Effector memory CD8-positive, alpha-beta T cell (primary cell): ENCODE results near the gene RAI2.

ENCODE experiments used
- ATAC-seq: fragments of 150-1000 bp; cut with Tn5 transposase; replicated peaks from 2 replicates; pipeline ENCODE4 v1.10.0; 2021; ENCODE audit warnings: mild to moderate bottlenecking, moderate library complexity
- DNase-seq, 3 experiments: peaks; one replicate each; pipeline ENCODE4 v3.0.0; 2021
- H3K27ac Mint-ChIP-seq, 2 donors: one replicate each; pipeline ENCODE4 v1.8.0; 2022; ENCODE audit warnings: mild to moderate bottlenecking in 2 of 2, mixed read lengths in 2 of 2, moderate library complexity in 2 of 2
- H3K27me3 Mint-ChIP-seq, 2 donors: one replicate each; pipeline ENCODE4 v1.8.0; 2022; ENCODE audit warnings: mixed read lengths in 2 of 2
- H3K36me3 Mint-ChIP-seq: one replicate; pipeline ENCODE4 v1.8.0; 2022; ENCODE audit warnings: mild to moderate bottlenecking, moderate library complexity, mixed read lengths; ENCODE audit not compliant: insufficient read depth
- H3K4me1 Mint-ChIP-seq, 2 donors: one replicate each; pipeline ENCODE4 v1.8.0; 2022; ENCODE audit warnings: low read depth in 2 of 2, mixed read lengths in 2 of 2
- H3K4me3 Mint-ChIP-seq, 2 donors: one replicate each; pipeline ENCODE4 v1.8.0; 2022; ENCODE audit warnings: mild to moderate bottlenecking in 2 of 2, mixed read lengths in 2 of 2, moderate library complexity in 2 of 2
- H3K9me3 Mint-ChIP-seq, 2 donors: one replicate each; pipeline ENCODE4 v1.8.0; 2022; ENCODE audit warnings: mixed read lengths in 2 of 2

Gene RAI2

GRCh38 chrX:17818726-17819125 is 42.4 kb downstream of the RAI2 start:
- no peaks in the 10 kb centered on the region for H3K9me3 Mint-ChIP-seq
- no peak for DNase-seq
- H3K4me1 Mint-ChIP-seq, result no peaks in the 10 kb centered on the region

GRCh38 chrX:17817251-17817650 is 43.8 kb downstream of the RAI2 start:
- H3K4me1 Mint-ChIP-seq, result no peaks in the 10 kb centered on the region
- H3K4me3 Mint-ChIP-seq, result no peak overlapping the region
- H3K27ac Mint-ChIP-seq, result no peak overlapping the region
- ATAC-seq, result no peak
- H3K27me3 Mint-ChIP-seq, result no peaks in the 10 kb centered on the region
- no peaks in the 10 kb centered on the region for H3K9me3 Mint-ChIP-seq
- DNase-seq, result no peak
- H3K36me3 Mint-ChIP-seq, result no peaks in the 10 kb centered on the region

More at GRCh38 chrX:17818726-17819125, 42.4 kb downstream of the RAI2 start:
- Mint-ChIP-seq H3K27ac (no peak overlapping the region), H3K4me3 (no peak overlapping the region), H3K27me3 (no peaks in the 10 kb centered on the region), H3K36me3 (no peaks in the 10 kb centered on the region)
- no peak for ATAC-seq

DNA sequence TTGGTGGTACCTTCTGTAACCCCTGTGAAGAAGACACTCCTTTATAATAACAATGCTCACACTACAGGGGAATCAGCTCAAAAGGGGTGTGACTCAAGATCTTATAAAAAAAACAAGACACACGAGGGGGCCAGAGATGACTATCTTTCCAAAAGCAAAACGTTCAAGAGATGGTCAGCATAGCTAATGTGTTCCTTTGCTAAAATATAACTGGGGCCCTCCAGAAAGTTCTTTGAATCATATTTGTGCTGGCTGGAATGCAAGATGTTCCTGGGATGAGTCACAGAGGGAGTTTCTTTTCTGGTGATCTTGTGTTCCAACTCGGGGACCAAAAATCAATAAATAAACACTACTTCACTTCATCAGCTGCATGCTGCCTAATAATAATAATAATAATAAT is 46.5 kb downstream of the RAI2 start:
- no peaks in the 10 kb centered on the region for H3K36me3 Mint-ChIP-seq
- DNase-seq (no peak), ATAC-seq (no peak)
- H3K27ac Mint-ChIP-seq, result no peak overlapping the region
- no peak overlapping the region for H3K4me3 Mint-ChIP-seq
- H3K27me3 Mint-ChIP-seq, result no peaks in the 10 kb centered on the region
- no peaks in the 10 kb centered on the region for H3K4me1 Mint-ChIP-seq
- H3K9me3 Mint-ChIP-seq, result no peaks in the 10 kb centered on the region

GRCh38 chrX:17814059-17814458 is 47.0 kb downstream of the RAI2 start:
- H3K27ac Mint-ChIP-seq, result no peak overlapping the region
- no peak for DNase-seq
- H3K36me3 Mint-ChIP-seq, result no peaks in the 10 kb centered on the region
- ATAC-seq, result no peak
- H3K27me3 Mint-ChIP-seq, result no peaks in the 10 kb centered on the region
- no peak overlapping the region for H3K4me3 Mint-ChIP-seq
- H3K9me3 Mint-ChIP-seq, result no peaks in the 10 kb centered on the region
- H3K4me1 Mint-ChIP-seq, result no peaks in the 10 kb centered on the region

GRCh38 chrX:17813277-17813676 is 47.8 kb downstream of the RAI2 start:
- H3K4me3 Mint-ChIP-seq, result no peak overlapping the region
- no peak overlapping the region for H3K27ac Mint-ChIP-seq
- no peaks in the 10 kb centered on the region for H3K36me3 Mint-ChIP-seq
- H3K27me3 Mint-ChIP-seq, result no peaks in the 10 kb centered on the region
- H3K9me3 Mint-ChIP-seq, result no peaks in the 10 kb centered on the region
- ATAC-seq (no peak), DNase-seq (no peak)
- no peaks in the 10 kb centered on the region for H3K4me1 Mint-ChIP-seq

GRCh38 chrX:17812763-17813162 is 48.3 kb downstream of the RAI2 start:
- no peaks in the 10 kb centered on the region for H3K36me3 Mint-ChIP-seq
- H3K4me3 Mint-ChIP-seq, result no peak overlapping the region
- ATAC-seq, result no peak
- no peak overlapping the region for H3K27ac Mint-ChIP-seq
- DNase-seq, result no peak
- H3K9me3 Mint-ChIP-seq, result no peaks in the 10 kb centered on the region
- H3K27me3 Mint-ChIP-seq, result no peaks in the 10 kb centered on the region
- no peaks in the 10 kb centered on the region for H3K4me1 Mint-ChIP-seq

DNA sequence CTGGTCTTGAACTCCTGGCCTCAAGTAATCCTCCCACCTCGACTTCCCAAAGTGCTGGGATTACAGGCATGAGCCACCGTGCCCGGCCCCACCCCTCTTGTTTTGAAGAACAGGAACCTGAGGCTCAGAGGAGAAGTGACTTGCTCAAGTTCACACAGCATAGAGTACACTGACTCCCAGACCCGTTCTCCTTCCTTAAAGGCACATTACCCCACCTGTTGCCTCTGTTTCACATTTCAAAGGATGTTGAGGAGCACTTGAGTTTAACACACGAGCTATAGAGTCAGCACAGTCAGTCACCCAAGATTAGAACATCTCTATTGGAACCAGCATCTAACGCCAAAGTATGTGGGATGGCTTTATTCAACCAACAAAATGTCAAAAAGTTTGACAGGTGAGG is 51.1 kb downstream of the RAI2 start:
- Mint-ChIP-seq H3K27me3 (no peaks in the 10 kb centered on the region), H3K4me3 (no peak overlapping the region), H3K27ac (no peak overlapping the region), H3K9me3 (no peaks in the 10 kb centered on the region), H3K36me3 (no peaks in the 10 kb centered on the region), H3K4me1 (no peaks in the 10 kb centered on the region)
- ATAC-seq, result no peak
- DNase-seq, result no peak

DNA sequence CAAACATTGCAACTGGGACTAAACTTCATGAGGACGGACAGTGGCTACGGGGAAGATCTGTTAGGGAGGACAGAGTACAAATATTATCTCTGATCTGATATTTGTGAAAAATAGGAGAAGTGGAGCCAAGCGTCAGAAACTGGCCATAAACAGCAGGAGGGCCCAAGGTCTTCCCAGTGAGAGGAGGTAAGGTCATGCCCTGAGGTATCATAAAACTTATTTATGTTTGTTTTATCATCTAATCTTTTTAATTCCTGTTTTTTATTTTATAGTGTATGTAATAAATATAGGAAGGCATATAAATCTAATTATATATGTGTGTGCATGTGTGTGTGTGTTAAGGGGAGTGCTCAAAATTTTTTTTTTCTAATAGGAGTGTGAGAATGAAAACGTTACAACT is 51.8 kb downstream of the RAI2 start:
- DNase-seq (no peak), ATAC-seq (no peak)
- no peaks in the 10 kb centered on the region for H3K36me3 Mint-ChIP-seq
- no peaks in the 10 kb centered on the region for H3K4me1 Mint-ChIP-seq
- H3K9me3 Mint-ChIP-seq, result no peaks in the 10 kb centered on the region
- H3K27me3 Mint-ChIP-seq, result no peaks in the 10 kb centered on the region
- no peak overlapping the region for H3K27ac Mint-ChIP-seq
- no peak overlapping the region for H3K4me3 Mint-ChIP-seq

- Mint-ChIP-seq H3K36me3 (no peaks in the 10 kb centered on the region), H3K27ac (no peak overlapping the region), H3K4me1 (no peaks in the 10 kb centered on the region), H3K4me3 (no peak overlapping the region), H3K9me3 (no peaks in the 10 kb centered on the region), H3K27me3 (no peaks in the 10 kb centered on the region)
- no peak for ATAC-seq
- no peak for DNase-seq
These were observed 56.0 kb downstream of the RAI2 start for GRCh38 chrX:17805120-17805519.

GRCh38 chrX:17803449-17803848 is 57.6 kb downstream of the RAI2 start:
- Mint-ChIP-seq H3K9me3 (no peaks in the 10 kb centered on the region), H3K4me1 (no peaks in the 10 kb centered on the region), H3K36me3 (no peaks in the 10 kb centered on the region), H3K27me3 (no peaks in the 10 kb centered on the region), H3K27ac (no peak overlapping the region), H3K4me3 (no peak overlapping the region)
- ATAC-seq, result no peak
- no peak for DNase-seq

- Mint-ChIP-seq H3K4me3 (no peak overlapping the region), H3K36me3 (no peaks in the 10 kb centered on the region), H3K27me3 (no peaks in the 10 kb centered on the region), H3K4me1 (no peaks in the 10 kb centered on the region), H3K9me3 (no peaks in the 10 kb centered on the region), H3K27ac (no peak overlapping the region)
- no peak for ATAC-seq
- no peak for DNase-seq
These were observed 58.3 kb downstream of the RAI2 start for GRCh38 chrX:17802756-17803155.

DNA sequence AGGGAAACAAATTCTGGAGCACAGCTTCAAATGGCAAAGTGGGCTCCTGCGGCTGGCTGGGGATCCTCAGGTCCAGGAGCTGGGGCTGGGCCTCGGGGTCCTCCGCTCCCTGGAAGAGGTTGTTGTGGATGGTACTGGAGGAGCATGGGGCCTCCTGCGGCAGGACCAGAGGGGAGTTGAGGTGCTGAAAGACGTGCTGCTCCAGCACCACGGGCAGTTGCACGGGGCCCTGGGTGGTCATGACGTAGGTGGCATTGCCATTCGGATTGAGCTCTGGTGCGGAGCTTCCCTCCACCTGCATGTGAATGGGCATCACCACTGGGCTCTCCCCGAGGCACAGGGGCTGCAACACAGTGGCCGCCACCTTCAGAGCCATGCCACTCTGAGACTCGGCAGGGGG is 59.7 kb downstream of the RAI2 start:
- Mint-ChIP-seq H3K27me3 (no peaks in the 10 kb centered on the region), H3K36me3 (no peaks in the 10 kb centered on the region), H3K9me3 (no peaks in the 10 kb centered on the region), H3K4me3 (no peak overlapping the region), H3K4me1 (no peaks in the 10 kb centered on the region), H3K27ac (peak overlapping the region in 1 of 2 donors; percentile 49)
- ATAC-seq (no peak), DNase-seq (no peak)

DNA sequence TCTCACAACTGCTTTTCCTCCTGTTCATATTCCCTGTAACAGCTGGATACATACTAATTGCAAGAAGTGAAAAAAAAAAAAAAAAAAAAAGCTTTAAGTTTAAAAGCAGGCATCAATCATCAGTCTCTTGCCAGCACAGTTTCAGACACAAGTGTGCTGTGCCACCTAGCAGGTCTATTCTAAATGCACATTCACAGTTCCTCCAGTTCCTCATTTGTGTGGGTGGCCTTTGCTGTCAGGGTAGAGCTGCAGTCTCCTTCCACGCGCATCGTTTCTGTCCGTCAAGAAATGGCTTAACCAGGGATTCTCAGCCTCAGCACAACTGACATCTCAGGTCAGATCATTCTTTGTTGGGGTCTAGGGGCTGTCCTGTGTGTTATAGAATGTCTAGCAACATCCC is 62.2 kb downstream of the RAI2 start:
- no peaks in the 10 kb centered on the region for H3K36me3 Mint-ChIP-seq
- no peaks in the 10 kb centered on the region for H3K27me3 Mint-ChIP-seq
- H3K27ac Mint-ChIP-seq, result no peak overlapping the region
- no peak for ATAC-seq
- no peaks in the 10 kb centered on the region for H3K9me3 Mint-ChIP-seq
- H3K4me3 Mint-ChIP-seq, result no peak overlapping the region
- no peaks in the 10 kb centered on the region for H3K4me1 Mint-ChIP-seq
- DNase-seq, result no peak

DNA sequence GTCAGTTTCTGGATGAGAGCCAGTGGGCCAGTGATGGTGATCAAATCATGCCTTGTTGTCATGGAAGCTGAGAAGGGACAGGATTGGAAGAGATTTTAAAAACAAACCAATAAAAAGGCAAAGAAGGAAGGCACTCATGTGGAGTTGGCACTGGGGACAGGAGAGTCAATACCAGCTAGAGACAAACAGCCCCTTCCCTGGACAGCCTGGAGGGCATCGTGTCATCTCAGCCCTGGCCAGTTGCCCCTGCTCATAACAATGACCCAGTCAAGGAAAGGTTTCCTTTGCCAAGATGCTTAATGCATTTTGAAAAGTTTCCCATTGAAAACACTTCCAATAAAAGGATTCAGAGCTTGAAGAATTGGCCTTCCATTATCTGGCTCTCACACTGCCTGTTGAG is 68.3 kb downstream of the RAI2 start:
- no peak for DNase-seq
- no peak for ATAC-seq
- no peak overlapping the region for H3K4me3 Mint-ChIP-seq
- no peaks in the 10 kb centered on the region for H3K36me3 Mint-ChIP-seq
- no peak overlapping the region for H3K27ac Mint-ChIP-seq
- H3K27me3 Mint-ChIP-seq, result peaks cover 0 to 10% of the 10 kb centered on the region in 2 donors
- no peaks in the 10 kb centered on the region for H3K9me3 Mint-ChIP-seq
- no peaks in the 10 kb centered on the region for H3K4me1 Mint-ChIP-seq

- DNase-seq, result no peak
- H3K4me3 Mint-ChIP-seq, result no peak overlapping the region
- no peak overlapping the region for H3K27ac Mint-ChIP-seq
- H3K9me3 Mint-ChIP-seq, result no peaks in the 10 kb centered on the region
- ATAC-seq, result no peak
- peaks cover 0 to 10% of the 10 kb centered on the region in 2 donors for H3K27me3 Mint-ChIP-seq
- H3K4me1 Mint-ChIP-seq, result no peaks in the 10 kb centered on the region
- H3K36me3 Mint-ChIP-seq, result no peaks in the 10 kb centered on the region
These were observed 72.0 kb downstream of the RAI2 start for GRCh38 chrX:17788956-17789562.
